ENCODE measurements around the gene CACNA1I. TPM values are rescaled to one million over a fixed set of nuclear protein-coding genes. Genes with fewer than 3 reads are reported as not detected.

CACNA1I gene
- total RNA-seq, 1 donor from 2014 or later, result 0.60 TPM

GRCh38 chr22:39620924-39621690, 50.6 kb downstream of the CACNA1I start:
- H3K4me3 Mint-ChIP-seq, result no peak overlapping the region
- no peaks in the 10 kb centered on the region for H3K36me3 Mint-ChIP-seq
- DNase-seq (ENCODE audit: extremely low spot score, unreplicated experiment), result no peak
- no peak for TF ChIP-seq CTCF (conservative IDR thresholded peaks at IDR 0.05)
- H3K4me1 Mint-ChIP-seq (ENCODE audit: unreplicated experiment), result peaks cover under 1% of the 10 kb centered on the region
- H3K27me3 Mint-ChIP-seq, result peaks cover 13% of the 10 kb centered on the region
- no peak overlapping the region for H3K27ac Mint-ChIP-seq
- H3K9me3 Mint-ChIP-seq, result no peaks in the 10 kb centered on the region

GRCh38 chr22:39621826-39622225, 51.3 kb downstream of the CACNA1I start:
- Mint-ChIP-seq H3K36me3 (no peaks in the 10 kb centered on the region), H3K9me3 (no peaks in the 10 kb centered on the region), H3K27me3 (peaks cover 14% of the 10 kb centered on the region), H3K27ac (no peak overlapping the region), H3K4me1 (ENCODE audit: unreplicated experiment) (peaks cover 5% of the 10 kb centered on the region), H3K4me3 (no peak overlapping the region)
- no peak for TF ChIP-seq CTCF (conservative IDR thresholded peaks at IDR 0.05)
- DNase-seq (ENCODE audit: extremely low spot score, unreplicated experiment), result no peak

- Mint-ChIP-seq H3K4me3 (no peak overlapping the region), H3K4me1 (ENCODE audit: unreplicated experiment) (peaks cover 10% of the 10 kb centered on the region), H3K27ac (no peak overlapping the region), H3K27me3 (peaks cover 13% of the 10 kb centered on the region), H3K9me3 (no peaks in the 10 kb centered on the region), H3K36me3 (no peaks in the 10 kb centered on the region)
- DNase-seq (ENCODE audit: extremely low spot score, unreplicated experiment), result peak; percentile 83
- peak; percentile 82 for TF ChIP-seq CTCF (conservative IDR thresholded peaks at IDR 0.05)
Measured at GRCh38 chr22:39622881-39623367, 52.4 kb downstream of the CACNA1I start.

GRCh38 chr22:39623603-39624500, 53.3 kb downstream of the CACNA1I start:
- no peak overlapping the region for H3K27ac Mint-ChIP-seq
- H3K9me3 Mint-ChIP-seq, result no peaks in the 10 kb centered on the region
- TF ChIP-seq CTCF (conservative IDR thresholded peaks at IDR 0.05), result no peak
- peaks cover 10% of the 10 kb centered on the region for H3K27me3 Mint-ChIP-seq
- H3K4me1 Mint-ChIP-seq (ENCODE audit: unreplicated experiment), result peaks cover 11% of the 10 kb centered on the region
- no peak for DNase-seq (ENCODE audit: extremely low spot score, unreplicated experiment)
- no peaks in the 10 kb centered on the region for H3K36me3 Mint-ChIP-seq
- H3K4me3 Mint-ChIP-seq, result no peak overlapping the region

GRCh38 chr22:39624501-39624821, 53.9 kb downstream of the CACNA1I start:
- peaks cover 10% of the 10 kb centered on the region for H3K27me3 Mint-ChIP-seq
- no peaks in the 10 kb centered on the region for H3K9me3 Mint-ChIP-seq
- H3K36me3 Mint-ChIP-seq, result no peaks in the 10 kb centered on the region
- no peak for DNase-seq (ENCODE audit: extremely low spot score, unreplicated experiment)
- TF ChIP-seq CTCF (conservative IDR thresholded peaks at IDR 0.05), result no peak
- peaks cover 17% of the 10 kb centered on the region for H3K4me1 Mint-ChIP-seq (ENCODE audit: unreplicated experiment)
- H3K27ac Mint-ChIP-seq, result no peak overlapping the region
- no peak overlapping the region for H3K4me3 Mint-ChIP-seq
